Right lobe of liver (tissue), 6 donors: Measurements from ENCODE around the gene PARVG. TPM values are rescaled to one million over a fixed set of nuclear protein-coding genes. Genes with fewer than 3 reads are reported as not detected.

ENCODE experiments used
- ATAC-seq, 4 donors: fragments of 200-7000 bp; cut with Tn5 transposase; one replicate each; pipeline ENCODE4 v1.9.1; 2020; ENCODE audit warnings: mild to moderate bottlenecking in 4 of 4, moderate library complexity in 4 of 4
- DNase-seq, 3 donors: peaks; one replicate each; pipeline ENCODE4 v3.0.0-alpha.2; 2020
- H3K27ac ChIP-seq, 3 donors: fragments of 200-600 bp; one replicate each; pipeline ENCODE4 v1.8.0; 2022
- H3K27me3 ChIP-seq, 2 donors: fragments of 200-600 bp; one replicate each; pipeline ENCODE4 v1.8.0; 2022
- H3K36me3 ChIP-seq, 4 donors: fragments of 200-600 bp; sonication (generic) in 1 of 4; one replicate each; pipeline versions ENCODE4 v1.5.1 to v1.8.0; 2017 to 2022; ENCODE audit warnings: control low read depth in 1 of 4
- H3K4me1 ChIP-seq, 4 donors: fragments of 200-600 bp; sonication (generic) in 1 of 4; one replicate each; pipeline versions ENCODE4 v1.5.1 to v1.8.0; 2017 to 2022; ENCODE audit warnings: control low read depth in 1 of 4
- H3K4me3 ChIP-seq, 3 donors: fragments of 200-600 bp; one replicate each; pipeline ENCODE4 v1.8.0; 2022
- H3K9me3 ChIP-seq, 4 donors: fragments of 200-600 bp; sonication (generic) in 1 of 4; one replicate each; pipeline versions ENCODE4 v1.5.1 to v1.8.0; 2017 to 2022; ENCODE audit warnings: control low read depth in 1 of 4
- POLR2A ChIP-seq: fragments of 450-650 bp; IDR thresholded peaks from one replicate; pipeline ENCODE4 v1.6.1; 2017; ENCODE audit warnings: antibody characterized with exemption, mild to moderate bottlenecking
- WGBS: methylation state at CpG from one replicate; pipeline ENCODE4 v1.1.6; 2018; ENCODE audit warnings: low coverage, low lambda C conversion rate; ENCODE audit not compliant: insufficient coverage; ENCODE audit errors: missing lambda C conversion rate; 5-methylcytosine and 5-hydroxymethylcytosine counted together
- intact Hi-C, 2 donors: fragments of 100-400 bp; cut with DNase I; formaldehyde crosslinking; loops; one replicate each; pipeline versions ENCODE4 v1.11.2 to v1.14.1; 2022
- total RNA-seq, 6 experiments: library from RNA; depleted of rRNA in 2 of 6; stranded (reverse); fragments of >200 nt in 2 of 6; fragmentation: NEBNext Ultra II Directional in 3 of 6; extraction: Animal tissue kit (Norgen Biotek cat#: 25700) in 3 of 6; gene quantifications; one replicate each; pipeline versions ENCODE4 v1.1.0 to v1.2.4, GENCODE V29; 2016 to 2023
- TF ChIP-seq, protein P1 (sequence below), 4 donors: fragments of 200-600 bp in 3 of 4; fragments of 450-650 bp in 1 of 4; IDR thresholded peaks; one replicate each; pipeline versions ENCODE4 v1.5.1 to v1.8.0; 2016 to 2022; ENCODE audit warnings: antibody characterized with exemption in 4 of 4, mild to moderate bottlenecking in 2 of 4
- donor health status: DM: no; HTN: yes; CAD: no.
- donor health status: DM: no; HTN: no; CAD: no.
- donor health status: DM: no; HTN: no; CAD: no.
- donor health status: DM: no; HTN: yes; CAD: no.
- donor health status: DM: no; HTN: yes; CAD: no.

Gene PARVG
- total RNA-seq, 6 experiments from 2014 or later: 3.7 to 10.8 (median 7.9) TPM

DNA sequence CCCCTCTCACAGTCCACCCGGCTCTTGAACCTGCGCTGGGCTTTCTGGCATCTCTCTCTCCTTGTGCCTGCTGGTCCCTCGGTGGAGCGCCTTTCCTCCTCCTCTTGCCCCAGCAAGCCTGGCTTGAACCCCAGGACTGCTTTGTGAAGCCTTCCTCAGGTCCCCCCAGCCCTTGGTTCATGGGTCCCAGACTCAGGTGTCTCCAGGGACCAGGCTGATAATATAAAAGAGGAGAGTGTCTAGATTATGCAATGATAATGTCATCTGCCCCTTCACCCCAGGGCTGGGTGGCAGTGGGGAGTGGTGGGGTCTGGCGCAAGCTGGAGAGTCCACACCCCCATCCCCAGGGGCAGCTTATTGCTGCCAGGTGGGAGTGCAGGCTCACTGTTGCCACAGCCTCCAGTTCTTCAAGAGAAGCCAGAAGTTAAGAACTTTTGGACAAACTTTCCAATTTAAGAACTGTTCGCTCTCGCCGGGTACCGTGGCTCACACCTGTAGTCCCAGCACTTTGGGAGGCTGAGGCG lies 36.6 kb upstream of the PARVG start:
- no peaks in the 10 kb centered on the region for H3K36me3 ChIP-seq
- TF ChIP-seq POLR2A: no peak
- TF ChIP-seq, protein P1, sequence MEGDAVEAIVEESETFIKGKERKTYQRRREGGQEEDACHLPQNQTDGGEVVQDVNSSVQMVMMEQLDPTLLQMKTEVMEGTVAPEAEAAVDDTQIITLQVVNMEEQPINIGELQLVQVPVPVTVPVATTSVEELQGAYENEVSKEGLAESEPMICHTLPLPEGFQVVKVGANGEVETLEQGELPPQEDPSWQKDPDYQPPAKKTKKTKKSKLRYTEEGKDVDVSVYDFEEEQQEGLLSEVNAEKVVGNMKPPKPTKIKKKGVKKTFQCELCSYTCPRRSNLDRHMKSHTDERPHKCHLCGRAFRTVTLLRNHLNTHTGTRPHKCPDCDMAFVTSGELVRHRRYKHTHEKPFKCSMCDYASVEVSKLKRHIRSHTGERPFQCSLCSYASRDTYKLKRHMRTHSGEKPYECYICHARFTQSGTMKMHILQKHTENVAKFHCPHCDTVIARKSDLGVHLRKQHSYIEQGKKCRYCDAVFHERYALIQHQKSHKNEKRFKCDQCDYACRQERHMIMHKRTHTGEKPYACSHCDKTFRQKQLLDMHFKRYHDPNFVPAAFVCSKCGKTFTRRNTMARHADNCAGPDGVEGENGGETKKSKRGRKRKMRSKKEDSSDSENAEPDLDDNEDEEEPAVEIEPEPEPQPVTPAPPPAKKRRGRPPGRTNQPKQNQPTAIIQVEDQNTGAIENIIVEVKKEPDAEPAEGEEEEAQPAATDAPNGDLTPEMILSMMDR (IDR thresholded peaks at IDR 0.05): no peak
- no peak overlapping the region for H3K27ac ChIP-seq
- 44% methylated on average over 3 of the region's 10 CpGs for WGBS
- DNase-seq (no peak), ATAC-seq (no peak)
- H3K4me3 ChIP-seq: no peak overlapping the region
- intact Hi-C loops: no loop called here
- H3K4me1 ChIP-seq: no peaks in the 10 kb centered on the region
- no peaks in the 10 kb centered on the region for H3K9me3 ChIP-seq
- no peaks in the 10 kb centered on the region for H3K27me3 ChIP-seq

DNA sequence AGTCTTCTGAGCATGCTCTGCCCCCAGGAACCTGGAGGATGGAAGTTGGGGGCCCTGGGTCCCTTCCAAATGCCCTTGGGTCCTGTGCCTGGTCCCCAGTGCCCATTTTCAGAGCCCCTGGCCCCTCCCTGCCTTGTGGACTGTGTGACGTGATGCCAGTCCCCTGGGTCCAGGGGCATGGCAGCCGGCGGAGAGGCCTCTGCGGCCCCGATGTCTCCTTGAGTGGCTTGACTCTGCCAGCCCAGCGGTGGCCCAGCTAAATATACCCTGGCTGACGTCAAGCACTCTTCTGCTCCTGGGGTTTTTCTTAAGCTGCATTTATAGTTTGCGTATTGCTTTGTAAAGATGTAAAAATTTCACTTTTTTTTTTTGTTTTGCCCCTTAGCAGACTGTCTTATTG lies 35.2 kb upstream of the PARVG start:
- Histone ChIP-seq H3K36me3 (no peaks in the 10 kb centered on the region), H3K4me3 (no peak overlapping the region), H3K27me3 (no peaks in the 10 kb centered on the region), H3K4me1 (no peaks in the 10 kb centered on the region), H3K27ac (no peak overlapping the region), H3K9me3 (no peaks in the 10 kb centered on the region)
- TF ChIP-seq, protein P1 (IDR thresholded peaks at IDR 0.05): no peak
- TF ChIP-seq POLR2A: no peak
- DNase-seq: no peak
- intact Hi-C loops: no loop called here
- no peak for ATAC-seq
- 87% methylated on average over 3 of the region's 8 CpGs for WGBS

DNA sequence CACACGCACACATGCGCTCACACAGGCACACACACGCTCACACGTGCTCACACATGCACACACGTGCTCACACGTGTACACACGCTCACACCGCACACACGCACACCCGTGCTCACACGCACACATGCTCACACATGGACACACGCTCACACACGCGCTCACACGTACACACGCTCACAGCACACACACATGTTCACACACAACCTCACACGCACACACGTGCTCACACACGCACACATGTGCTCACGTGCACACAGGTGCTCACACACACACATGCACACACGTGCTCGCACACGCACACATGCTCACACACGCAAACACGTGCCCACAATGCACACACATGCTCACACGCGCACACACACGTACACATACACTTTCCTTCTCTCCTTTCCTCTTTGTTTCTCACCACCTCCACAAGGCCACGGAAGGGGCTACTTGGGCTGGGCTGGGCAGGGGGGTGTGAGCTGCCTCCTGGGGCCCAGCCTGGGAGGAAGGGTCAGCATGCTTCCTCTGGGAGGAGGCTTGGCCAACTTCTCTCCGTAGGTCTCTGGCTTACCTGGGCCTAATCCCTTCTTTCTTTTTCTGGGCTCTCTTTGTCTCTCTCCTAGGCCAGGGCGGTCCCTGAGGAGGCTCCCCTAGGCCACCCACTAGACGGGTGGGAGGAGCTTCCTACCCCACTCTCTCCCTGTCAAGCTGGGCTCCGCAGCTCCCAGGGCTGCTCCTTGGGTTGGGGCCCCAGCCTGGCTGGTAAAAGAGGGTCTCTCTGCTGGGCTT lies 34.5 kb upstream of the PARVG start:
- no peak overlapping the region for H3K4me3 ChIP-seq
- intact Hi-C loops: no loop called here
- ATAC-seq: no peak
- no peaks in the 10 kb centered on the region for H3K36me3 ChIP-seq
- TF ChIP-seq POLR2A: no peak
- TF ChIP-seq, protein P1 (IDR thresholded peaks at IDR 0.05): no peak
- H3K4me1 ChIP-seq: no peaks in the 10 kb centered on the region
- WGBS: 73% methylated on average over 32 of the region's 33 CpGs
- no peaks in the 10 kb centered on the region for H3K27me3 ChIP-seq
- DNase-seq: no peak
- H3K9me3 ChIP-seq: no peaks in the 10 kb centered on the region
- no peak overlapping the region for H3K27ac ChIP-seq

DNA sequence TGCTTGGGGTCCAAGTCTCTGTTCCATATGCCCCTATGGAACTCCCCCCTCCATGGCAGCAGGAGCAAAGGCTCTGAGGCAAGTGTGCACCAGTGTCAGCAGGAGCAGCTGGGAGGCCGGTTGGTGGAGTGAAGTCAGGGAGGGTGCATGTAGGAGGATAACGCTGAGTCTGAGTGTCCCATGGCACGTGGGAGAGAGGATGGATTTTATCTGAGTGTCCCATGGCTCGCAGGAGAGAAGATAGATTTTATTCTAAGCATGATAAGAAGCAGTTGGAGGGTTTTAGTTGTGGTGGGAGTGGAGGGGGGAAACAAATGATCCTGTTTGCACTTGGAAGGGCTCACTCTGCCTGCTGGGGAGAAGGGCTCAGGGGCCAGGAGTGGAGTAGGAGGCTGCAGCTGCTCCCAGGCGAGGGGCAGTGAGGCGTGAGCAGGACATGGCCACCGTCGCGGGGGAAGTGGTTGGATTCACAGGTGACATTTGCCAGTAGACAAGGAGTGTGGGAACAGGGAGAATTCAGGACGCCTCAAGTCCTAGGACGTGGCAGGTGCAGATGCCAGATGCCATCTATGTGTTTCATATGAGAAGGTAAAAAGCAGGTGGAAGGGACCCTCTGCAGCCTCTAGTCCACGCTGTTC lies 33.6 kb upstream of the PARVG start:
- H3K4me1 ChIP-seq: no peaks in the 10 kb centered on the region
- DNase-seq (no peak), ATAC-seq (no peak)
- no peak overlapping the region for H3K27ac ChIP-seq
- no peaks in the 10 kb centered on the region for H3K27me3 ChIP-seq
- WGBS: 53% methylated on average over 11 of the region's 12 CpGs
- H3K36me3 ChIP-seq: no peaks in the 10 kb centered on the region
- H3K4me3 ChIP-seq: no peak overlapping the region
- no peaks in the 10 kb centered on the region for H3K9me3 ChIP-seq
- intact Hi-C loops: no loop called here
- no peak for TF ChIP-seq POLR2A
- TF ChIP-seq, protein P1 (IDR thresholded peaks at IDR 0.05): no peak
